IMR-90 (cell line): ENCODE measurements around the gene FOCAD.
"Not testable (repeated sequence)": the region's sequence is repeated elsewhere in the genome, so short reads cannot be mapped to it uniquely, and the experiment has no call there.

Experiments used
- BHLHE40 ChIP-seq: fragments of 150-350 bp; IDR thresholded peaks from 2 replicates; pipeline ENCODE4 v1.6.1; 2016; ENCODE audit warnings: mild to moderate bottlenecking, low read depth, low read length
- CEBPB ChIP-seq: IDR thresholded peaks from 2 replicates; pipeline ENCODE4 v1.6.1; 2012; ENCODE audit warnings: low read depth, low read length, improper control_type of control experiment
- CHD1 ChIP-seq: IDR thresholded peaks from 2 replicates; pipeline ENCODE4 v1.6.1; 2012; ENCODE audit warnings: low read depth, low read length, improper control_type of control experiment
- CTCF ChIP-seq: conservative IDR thresholded peaks from 2 replicates; pipeline ENCODE4 v1.5.1; 2012; ENCODE audit warnings: mild to moderate bottlenecking, low read depth, low read length, improper control_type of control experiment
- MAFK ChIP-seq: IDR thresholded peaks from 2 replicates; pipeline ENCODE4 v1.6.1; 2012; ENCODE audit warnings: low read depth, low read length, improper control_type of control experiment
- MXI1 ChIP-seq: IDR thresholded peaks from 2 replicates; pipeline ENCODE4 v1.6.1; 2012; ENCODE audit warnings: low read depth, mild to moderate bottlenecking, low read length, moderate library complexity, borderline replicate concordance
- POLR2A ChIP-seq: IDR thresholded peaks from 2 replicates; pipeline ENCODE4 v1.6.1; 2012; ENCODE audit warnings: mild to moderate bottlenecking, low read depth, low read length
- RAD21 ChIP-seq: IDR thresholded peaks from 2 replicates; pipeline ENCODE4 v1.6.1; 2012; ENCODE audit warnings: low read length, improper control_type of control experiment
- RFX5 ChIP-seq: IDR thresholded peaks from 2 replicates; pipeline ENCODE4 v1.8.0; 2012; ENCODE audit warnings: low read depth, mild to moderate bottlenecking, low read length, moderate library complexity
- SMC3 ChIP-seq: fragments of 150-350 bp; IDR thresholded peaks from 2 replicates; pipeline ENCODE4 v1.6.1; 2016; ENCODE audit warnings: low read depth, mild to moderate bottlenecking, antibody characterized with exemption, low read length, moderate library complexity

GRCh38 chr9:20973246-20973947, 289.3 kb downstream of the FOCAD start:
- TF ChIP-seq CTCF, BHLHE40, RAD21, SMC3, CHD1, CEBPB, MAFK, RFX5, POLR2A, MXI1: not testable (repeated sequence)
